Activated naive CD4-positive, alpha-beta T cell treated with anti-CD3 and anti-CD28 coated beads, Interleukin-2, amount 50 U/mL, for 24 hours (primary cell): ENCODE measurements around the gene GOSR2.
"Not testable (repeated sequence)": the region's sequence is repeated elsewhere in the genome, so short reads cannot be mapped to it uniquely, and the experiment has no call there.

ENCODE experiments used
- H3K27ac Mint-ChIP-seq: one replicate; pipeline ENCODE4 v1.8.0; 2021; ENCODE audit warnings: mild to moderate bottlenecking, mixed read lengths
- H3K27me3 Mint-ChIP-seq: one replicate; pipeline ENCODE4 v1.8.0; 2021; ENCODE audit warnings: mixed read lengths
- H3K36me3 Mint-ChIP-seq: one replicate; pipeline ENCODE4 v1.8.0; 2021; ENCODE audit warnings: mixed read lengths
- H3K4me1 Mint-ChIP-seq: one replicate; pipeline ENCODE4 v1.8.0; 2021; ENCODE audit warnings: mixed read lengths
- H3K4me3 Mint-ChIP-seq: one replicate; pipeline ENCODE4 v1.8.0; 2021; ENCODE audit warnings: mild to moderate bottlenecking, mixed read lengths
- H3K9me3 Mint-ChIP-seq: one replicate; pipeline ENCODE4 v1.8.0; 2021; ENCODE audit warnings: mixed read lengths

Gene GOSR2

GRCh38 chr17:46979147-46979863, 56.3 kb downstream of the GOSR2 start, which contains the start of gene RPRML:
RPRML (minus strand) TSS chr17:46979253; CDS start chr17:46979007, 246 bp downstream.
- Mint-ChIP-seq H3K4me1 (peaks cover 16% of the 10 kb centered on the region), H3K27me3 (peaks cover 30% of the 10 kb centered on the region), H3K9me3 (no peaks in the 10 kb centered on the region), H3K27ac (no peak within 1 kb of the TSS), H3K36me3 (peaks cover 8% of the 10 kb centered on the region), H3K4me3 (peak within 1 kb of the TSS; percentile 88)

GRCh38 chr17:46982577-46982976, 59.6 kb downstream of the GOSR2 start:
- Mint-ChIP-seq H3K27ac (no peak overlapping the region), H3K9me3 (no peaks in the 10 kb centered on the region), H3K36me3 (no peaks in the 10 kb centered on the region), H3K4me3 (no peak overlapping the region), H3K27me3 (peaks cover 19% of the 10 kb centered on the region), H3K4me1 (peaks cover 16% of the 10 kb centered on the region)

GRCh38 chr17:46983782-46984181, 60.8 kb downstream of the GOSR2 start:
- peaks cover 9% of the 10 kb centered on the region for H3K4me1 Mint-ChIP-seq
- no peak overlapping the region for H3K27ac Mint-ChIP-seq
- no peaks in the 10 kb centered on the region for H3K36me3 Mint-ChIP-seq
- no peak overlapping the region for H3K4me3 Mint-ChIP-seq
- H3K9me3 Mint-ChIP-seq, result no peaks in the 10 kb centered on the region
- H3K27me3 Mint-ChIP-seq, result peaks cover 12% of the 10 kb centered on the region

- Mint-ChIP-seq H3K27me3 (peaks cover 12% of the 10 kb centered on the region), H3K9me3 (no peaks in the 10 kb centered on the region), H3K4me1 (peaks cover 9% of the 10 kb centered on the region), H3K36me3 (no peaks in the 10 kb centered on the region), H3K4me3 (no peak overlapping the region), H3K27ac (no peak overlapping the region)
These were observed 61.4 kb downstream of the GOSR2 start for GRCh38 chr17:46984341-46984740.

- no peak overlapping the region for H3K4me3 Mint-ChIP-seq
- peaks cover 5% of the 10 kb centered on the region for H3K4me1 Mint-ChIP-seq
- H3K9me3 Mint-ChIP-seq, result no peaks in the 10 kb centered on the region
- H3K27me3 Mint-ChIP-seq, result peaks cover 11% of the 10 kb centered on the region
- no peak overlapping the region for H3K27ac Mint-ChIP-seq
- no peaks in the 10 kb centered on the region for H3K36me3 Mint-ChIP-seq
These were observed 61.9 kb downstream of the GOSR2 start for GRCh38 chr17:46984892-46985291.

GRCh38 chr17:46986366-46986765, 63.4 kb downstream of the GOSR2 start:
- Mint-ChIP-seq H3K4me3 (no peak overlapping the region), H3K36me3 (no peaks in the 10 kb centered on the region), H3K9me3 (no peaks in the 10 kb centered on the region), H3K27me3 (peaks cover 3% of the 10 kb centered on the region), H3K4me1 (no peaks in the 10 kb centered on the region), H3K27ac (no peak overlapping the region)

- H3K36me3 Mint-ChIP-seq, H3K4me1 Mint-ChIP-seq, H3K27ac Mint-ChIP-seq, H3K4me3 Mint-ChIP-seq, H3K9me3 Mint-ChIP-seq, H3K27me3 Mint-ChIP-seq: not testable (repeated sequence)
These were observed 65.0 kb downstream of the GOSR2 start for GRCh38 chr17:46987927-46988326.

GRCh38 chr17:46989637-46990431, 66.9 kb downstream of the GOSR2 start:
- Mint-ChIP-seq H3K4me1 (no peaks in the 10 kb centered on the region), H3K9me3 (no peaks in the 10 kb centered on the region), H3K27ac (no peak overlapping the region), H3K27me3 (peaks cover 2% of the 10 kb centered on the region), H3K4me3 (no peak overlapping the region), H3K36me3 (no peaks in the 10 kb centered on the region)

- Mint-ChIP-seq H3K4me3 (no peak overlapping the region), H3K27me3 (no peaks in the 10 kb centered on the region), H3K27ac (no peak overlapping the region), H3K36me3 (no peaks in the 10 kb centered on the region), H3K9me3 (no peaks in the 10 kb centered on the region), H3K4me1 (no peaks in the 10 kb centered on the region)
These were observed 68.7 kb downstream of the GOSR2 start for GRCh38 chr17:46991617-46992016.
